Endothelial cell (in vitro differentiated cells): ENCODE results near the gene SULT4A1. TPM values are rescaled to one million over a fixed set of nuclear protein-coding genes. Genes with fewer than 3 reads are reported as not detected.
A peak's percentile ranks its signal among the peaks of the same experiment; 100 is the strongest.

Experiments
- DNase-seq: peaks from one replicate; pipeline ENCODE4 v3.0.0; 2021; ENCODE audit warnings: low spot score
- H3K27ac Mint-ChIP-seq: one replicate; pipeline ENCODE4 v1.8.0; 2021; ENCODE audit warnings: mixed read lengths, inconsistent platforms; ENCODE audit not compliant: unreplicated experiment
- H3K27me3 Mint-ChIP-seq: one replicate; pipeline ENCODE4 v1.8.0; 2021; ENCODE audit warnings: mild to moderate bottlenecking, moderate library complexity, mixed read lengths, inconsistent platforms; ENCODE audit not compliant: unreplicated experiment
- H3K36me3 Mint-ChIP-seq: one replicate; pipeline ENCODE4 v1.8.0; 2021; ENCODE audit warnings: mild to moderate bottlenecking, low read depth, mixed read lengths, inconsistent platforms; ENCODE audit not compliant: unreplicated experiment
- H3K4me1 Mint-ChIP-seq: one replicate; pipeline ENCODE4 v1.8.0; 2021; ENCODE audit warnings: mild to moderate bottlenecking, mixed read lengths, inconsistent platforms; ENCODE audit not compliant: unreplicated experiment
- H3K4me3 Mint-ChIP-seq: one replicate; pipeline ENCODE4 v1.8.0; 2021; ENCODE audit warnings: mild to moderate bottlenecking, mixed read lengths, inconsistent platforms; ENCODE audit not compliant: unreplicated experiment
- H3K9me3 Mint-ChIP-seq: one replicate; pipeline ENCODE4 v1.8.0; 2021; ENCODE audit warnings: mixed read lengths, inconsistent platforms; ENCODE audit not compliant: unreplicated experiment
- CTCF ChIP-seq: fragments of 200-600 bp; sonication (generic); IDR thresholded peaks from one replicate; pipeline ENCODE4 v1.5.0; 2021; ENCODE audit warnings: antibody characterized with exemption; ENCODE audit not compliant: unreplicated experiment
- long read RNA-seq: library from polyadenylated mRNA; unstranded; transcript quantifications from one replicate; pipeline ENCODE4 v2.0.0, GENCODE V29; 2020; ENCODE audit not compliant: unreplicated experiment
- total RNA-seq: library from RNA; stranded (reverse); fragmentation: NEBNext Ultra II Directional; extraction: Animal tissue kit (Norgen Biotek cat#: 25700); gene quantifications from one replicate; pipeline ENCODE4 v1.2.1, GENCODE V29; 2021; ENCODE audit not compliant: unreplicated experiment

The SULT4A1 gene
- 16.5 TPM for total RNA-seq
- long read RNA-seq = 0 reads

GRCh38 chr22:43862074-43862881, at the start of gene SULT4A1:
TSS of gene SULT4A1 (minus strand) at chr22:43862513. CDS start at chr22:43862382, 131 bp downstream.
- Mint-ChIP-seq H3K9me3 (no peaks in the 10 kb centered on the region), H3K4me1 (peaks cover 23% of the 10 kb centered on the region), H3K27ac (peak within 1 kb of the TSS; percentile 61), H3K4me3 (peak within 1 kb of the TSS; percentile 89), H3K27me3 (peaks cover 2% of the 10 kb centered on the region), H3K36me3 (peaks cover 7% of the 10 kb centered on the region)
- no peak for TF ChIP-seq CTCF
- DNase-seq = no peak

- H3K27me3 Mint-ChIP-seq = peaks cover 6% of the 10 kb centered on the region
- H3K4me1 Mint-ChIP-seq = no peaks in the 10 kb centered on the region
- peak overlapping the region; percentile 56 for H3K4me3 Mint-ChIP-seq
- no peak for TF ChIP-seq CTCF
- H3K27ac Mint-ChIP-seq = no peak overlapping the region
- DNase-seq = no peak
- peaks cover 7% of the 10 kb centered on the region for H3K36me3 Mint-ChIP-seq
- H3K9me3 Mint-ChIP-seq = no peaks in the 10 kb centered on the region
Observed at GRCh38 chr22:43911351-43911750, 49.0 kb upstream of the SULT4A1 start.

DNA sequence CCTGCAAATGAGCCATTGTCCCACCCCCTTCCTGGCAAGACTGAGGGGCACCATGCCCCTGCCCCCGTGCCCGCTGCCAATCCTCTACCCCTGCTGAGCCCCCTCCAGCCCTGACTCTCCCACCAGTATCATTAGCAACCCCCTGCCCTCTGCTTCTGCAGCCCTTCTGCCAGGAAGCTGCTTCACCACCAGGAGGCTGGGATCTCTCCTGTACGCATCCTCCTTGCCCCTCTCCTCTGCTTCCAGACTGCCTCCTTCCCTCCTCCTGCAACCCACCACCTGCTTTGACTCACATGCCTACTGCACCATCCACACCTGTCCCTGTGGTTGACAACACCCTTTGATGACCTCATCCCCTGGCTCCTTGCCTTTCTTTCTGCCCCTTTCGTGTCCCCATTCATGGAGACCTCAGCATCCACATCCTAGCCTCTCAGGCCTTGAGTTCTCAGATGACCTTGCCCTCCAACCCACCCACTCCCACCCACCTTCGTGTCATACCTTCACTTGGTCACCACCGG, 47.9 kb upstream of the SULT4A1 start:
- Mint-ChIP-seq H3K4me3 (no peak overlapping the region), H3K4me1 (no peaks in the 10 kb centered on the region), H3K9me3 (no peaks in the 10 kb centered on the region), H3K27ac (no peak overlapping the region), H3K27me3 (peaks cover 10% of the 10 kb centered on the region), H3K36me3 (peaks cover 7% of the 10 kb centered on the region)
- TF ChIP-seq CTCF = no peak
- no peak for DNase-seq

DNA sequence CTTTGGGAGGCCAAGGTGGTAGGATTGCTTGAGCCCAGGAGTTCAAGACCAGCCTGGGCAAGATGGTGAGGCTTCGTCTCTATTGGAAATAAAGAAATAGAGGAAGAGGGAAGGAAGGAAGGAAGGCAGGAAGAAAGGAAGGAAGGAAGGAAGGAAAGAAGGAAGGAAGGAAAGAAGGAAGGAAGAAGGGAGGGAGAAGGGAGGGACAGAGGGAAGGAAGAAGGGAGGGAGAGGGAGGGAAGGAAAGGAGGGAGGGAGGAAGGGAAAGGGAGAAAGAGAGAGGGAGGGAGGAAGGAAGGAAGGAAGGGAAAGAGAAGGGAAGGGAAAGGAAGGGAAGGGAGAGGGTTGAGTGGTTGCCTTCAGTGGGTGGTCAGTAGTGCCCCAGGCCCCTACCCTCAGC, 47.4 kb upstream of the SULT4A1 start:
- H3K4me1 Mint-ChIP-seq = no peaks in the 10 kb centered on the region
- no peak for DNase-seq
- H3K27ac Mint-ChIP-seq = no peak overlapping the region
- H3K36me3 Mint-ChIP-seq = peaks cover 7% of the 10 kb centered on the region
- peaks cover 10% of the 10 kb centered on the region for H3K27me3 Mint-ChIP-seq
- H3K9me3 Mint-ChIP-seq = no peaks in the 10 kb centered on the region
- H3K4me3 Mint-ChIP-seq = no peak overlapping the region
- TF ChIP-seq CTCF = no peak

- TF ChIP-seq CTCF = no peak
- no peaks in the 10 kb centered on the region for H3K4me1 Mint-ChIP-seq
- no peak overlapping the region for H3K27ac Mint-ChIP-seq
- no peaks in the 10 kb centered on the region for H3K36me3 Mint-ChIP-seq
- no peaks in the 10 kb centered on the region for H3K9me3 Mint-ChIP-seq
- no peak for DNase-seq
- H3K27me3 Mint-ChIP-seq = peaks cover 9% of the 10 kb centered on the region
- H3K4me3 Mint-ChIP-seq = no peak overlapping the region
Observed at GRCh38 chr22:43905681-43906080, 43.4 kb upstream of the SULT4A1 start.
